ENCODE results near the gene DNAH11.
"Not testable (repeated sequence)": the region's sequence is repeated elsewhere in the genome, so short reads cannot be mapped to it uniquely, and the experiment has no call there.

Gene DNAH11

GRCh38 chr7:21542891-21543527 lies at the start of gene DNAH11:
Gene DNAH11, plus strand, starts transcription at chr7:21543039. Its CDS starts 207 bp downstream, at chr7:21543246.
- no peak for DNase-seq (ENCODE audit: low read depth)

GRCh38 chr7:21495731-21496130 lies 47.1 kb upstream of the DNAH11 start:
- DNase-seq (ENCODE audit: low read depth), result no peak

- DNase-seq (ENCODE audit: low read depth), result no peak
Measured at GRCh38 chr7:21497072-21497471, 45.8 kb upstream of the DNAH11 start.

GRCh38 chr7:21500117-21500832 lies 42.6 kb upstream of the DNAH11 start:
- DNase-seq (ENCODE audit: low read depth), result no peak

GRCh38 chr7:21504021-21504420 lies 38.8 kb upstream of the DNAH11 start:
- DNase-seq (ENCODE audit: low read depth), result no peak

GRCh38 chr7:21507627-21508343 lies 35.1 kb upstream of the DNAH11 start:
- DNase-seq (ENCODE audit: low read depth), result no peak

GRCh38 chr7:21508538-21508937 lies 34.3 kb upstream of the DNAH11 start:
- DNase-seq (ENCODE audit: low read depth), result no peak

GRCh38 chr7:21514062-21514461 lies 28.8 kb upstream of the DNAH11 start:
- no peak for DNase-seq (ENCODE audit: low read depth)

- no peak for DNase-seq (ENCODE audit: low read depth)
Measured at GRCh38 chr7:21524680-21525079, 18.2 kb upstream of the DNAH11 start.

GRCh38 chr7:21526007-21526406 lies 16.8 kb upstream of the DNAH11 start:
- DNase-seq (ENCODE audit: low read depth), result no peak

GRCh38 chr7:21526448-21526847 lies 16.4 kb upstream of the DNAH11 start:
- no peak for DNase-seq (ENCODE audit: low read depth)

- not testable (repeated sequence) for DNase-seq (ENCODE audit: low read depth)
Measured at GRCh38 chr7:21532485-21532884, 10.4 kb upstream of the DNAH11 start.

- not testable (repeated sequence) for DNase-seq (ENCODE audit: low read depth)
Measured at GRCh38 chr7:21533646-21534045, 9.2 kb upstream of the DNAH11 start.

GRCh38 chr7:21536445-21537118 lies 6.3 kb upstream of the DNAH11 start:
- DNase-seq (ENCODE audit: low read depth), result not testable (repeated sequence)

GRCh38 chr7:21538936-21539495 lies 3.8 kb upstream of the DNAH11 start:
- DNase-seq (ENCODE audit: low read depth), result no peak

- DNase-seq (ENCODE audit: low read depth), result no peak
Measured at GRCh38 chr7:21543528-21544302, 876 bp downstream of the DNAH11 start.

GRCh38 chr7:21544303-21544656 lies 1.4 kb downstream of the DNAH11 start:
- DNase-seq (ENCODE audit: low read depth), result no peak

- DNase-seq (ENCODE audit: low read depth), result no peak
Measured at GRCh38 chr7:21544715-21545114, 1.9 kb downstream of the DNAH11 start.

GRCh38 chr7:21547501-21547900 lies 4.7 kb downstream of the DNAH11 start:
- DNase-seq (ENCODE audit: low read depth), result no peak

- no peak for DNase-seq (ENCODE audit: low read depth)
Measured at GRCh38 chr7:21548491-21548890, 5.7 kb downstream of the DNAH11 start.

GRCh38 chr7:21550076-21550475 lies 7.2 kb downstream of the DNAH11 start:
- DNase-seq (ENCODE audit: low read depth), result no peak
